ENCODE data around the gene ALDH1A1.

DNA sequence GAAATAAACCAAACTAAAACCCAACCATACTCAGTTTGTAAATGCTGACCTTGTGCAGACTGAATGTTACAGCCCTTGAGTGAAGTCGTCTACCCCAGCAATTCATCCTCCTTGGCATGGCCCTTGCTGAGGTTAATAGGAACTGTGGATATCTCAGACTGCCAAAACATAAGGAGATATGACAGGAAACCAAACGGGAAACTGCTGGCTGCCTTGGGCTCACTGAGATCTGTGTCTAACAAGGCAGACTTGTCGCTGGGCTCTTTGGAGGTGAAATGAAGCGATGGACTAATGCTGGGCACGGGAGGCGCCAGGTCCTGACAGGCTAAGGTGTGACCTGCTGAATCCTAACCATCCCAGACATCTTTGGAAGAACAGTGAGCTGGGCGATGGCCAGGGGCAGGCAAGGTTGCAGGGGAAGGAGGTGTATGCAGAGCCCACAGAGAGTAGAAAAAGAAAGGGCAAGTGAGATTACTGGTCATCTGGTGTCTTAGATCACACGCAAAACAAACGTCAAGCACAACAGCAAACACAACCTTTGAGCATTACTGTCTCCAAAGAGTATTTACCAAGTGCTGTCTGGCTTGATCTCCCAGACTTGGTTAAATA, 44.6 kb upstream of the ALDH1A1 start:
- TF ChIP-seq ELF4 (IDR thresholded peaks at IDR 0.05) (no peak), SP1 (IDR thresholded peaks at IDR 0.05) (no peak), BHLHE40 (IDR thresholded peaks at IDR 0.05; ENCODE audit: borderline replicate concordance) (no peak)
